Ectodermal cell (in vitro differentiated cells): ENCODE results near the gene HLF.
A peak's percentile ranks its signal among the peaks of the same experiment; 100 is the strongest.

Experiments
- H3K27ac ChIP-seq: 2 replicates; pipeline ENCODE4 v1.7.0; 2013; ENCODE audit warnings: mild to moderate bottlenecking, low read depth, low read length; ENCODE audit not compliant: insufficient read depth, poor library complexity, severe bottlenecking
- H3K27me3 ChIP-seq: 2 replicates; pipeline ENCODE4 v1.7.0; 2013; ENCODE audit warnings: mild to moderate bottlenecking, low read length; ENCODE audit not compliant: insufficient read depth, control insufficient read depth, poor library complexity, severe bottlenecking
- H3K36me3 ChIP-seq: one replicate; pipeline ENCODE4 v1.7.0; 2013; ENCODE audit warnings: low read length; ENCODE audit not compliant: control insufficient read depth, insufficient read depth
- H3K4me1 ChIP-seq: one replicate; pipeline ENCODE4 v1.7.0; 2013; ENCODE audit warnings: low read length; ENCODE audit not compliant: control insufficient read depth, insufficient read depth
- H3K4me3 ChIP-seq: 2 replicates; pipeline ENCODE4 v1.7.0; 2013; ENCODE audit warnings: low read depth, low read length, control low read depth; ENCODE audit not compliant: insufficient read depth
- H3K9me3 ChIP-seq: 2 replicates; pipeline ENCODE4 v1.7.0; 2013; ENCODE audit warnings: mild to moderate bottlenecking, low read length, moderate library complexity; ENCODE audit not compliant: control insufficient read depth
- WGBS, 2 experiments: methylation state at CpG; one replicate each; pipeline ENCODE4 v1.1.7; 2013; ENCODE audit warnings: missing lambda C conversion rate in 2 of 2; 5-methylcytosine and 5-hydroxymethylcytosine counted together

HLF gene

GRCh38 chr17:55266051-55266957 lies 1.5 kb downstream of the HLF start:
- WGBS, 2 experiments = 20% methylated on average over 25 of the region's 25 CpGs
- Histone ChIP-seq H3K9me3 (no peaks in the 10 kb centered on the region), H3K4me3 (peak overlapping the region; percentile 30), H3K4me1 (no peaks in the 10 kb centered on the region), H3K27me3 (peaks cover 77% of the 10 kb centered on the region), H3K27ac (no peak overlapping the region), H3K36me3 (no peaks in the 10 kb centered on the region)

- WGBS, 2 experiments = 90 to 92% methylated on average over 3 of the region's 3 CpGs
- no peaks in the 10 kb centered on the region for H3K36me3 ChIP-seq
- no peaks in the 10 kb centered on the region for H3K9me3 ChIP-seq
- H3K27ac ChIP-seq = no peak overlapping the region
- no peaks in the 10 kb centered on the region for H3K4me1 ChIP-seq
- no peak overlapping the region for H3K4me3 ChIP-seq
- H3K27me3 ChIP-seq = peaks cover 69% of the 10 kb centered on the region
Measured at GRCh38 chr17:55266958-55267688, 2.4 kb downstream of the HLF start.

GRCh38 chr17:55267777-55268648 lies 3.3 kb downstream of the HLF start:
- 92 to 93% methylated on average over 10 to 11 of the region's 11 CpGs for WGBS, 2 experiments
- H3K36me3 ChIP-seq = no peaks in the 10 kb centered on the region
- peaks cover 60% of the 10 kb centered on the region for H3K27me3 ChIP-seq
- H3K27ac ChIP-seq = no peak overlapping the region
- no peaks in the 10 kb centered on the region for H3K9me3 ChIP-seq
- no peak overlapping the region for H3K4me3 ChIP-seq
- no peaks in the 10 kb centered on the region for H3K4me1 ChIP-seq

- H3K27me3 ChIP-seq = peaks cover 52% of the 10 kb centered on the region
- no peaks in the 10 kb centered on the region for H3K9me3 ChIP-seq
- 87 to 93% methylated on average over 8 of the region's 8 CpGs for WGBS, 2 experiments
- no peaks in the 10 kb centered on the region for H3K4me1 ChIP-seq
- no peaks in the 10 kb centered on the region for H3K36me3 ChIP-seq
- no peak overlapping the region for H3K27ac ChIP-seq
- H3K4me3 ChIP-seq = no peak overlapping the region
Measured at GRCh38 chr17:55268649-55269480, 4.1 kb downstream of the HLF start.

- no peak overlapping the region for H3K4me3 ChIP-seq
- peaks cover 41% of the 10 kb centered on the region for H3K27me3 ChIP-seq
- no peak overlapping the region for H3K27ac ChIP-seq
- H3K4me1 ChIP-seq = no peaks in the 10 kb centered on the region
- no peaks in the 10 kb centered on the region for H3K9me3 ChIP-seq
- no peaks in the 10 kb centered on the region for H3K36me3 ChIP-seq
Measured at GRCh38 chr17:55269894-55270293, 5.1 kb downstream of the HLF start.

- no peaks in the 10 kb centered on the region for H3K9me3 ChIP-seq
- peaks cover 28% of the 10 kb centered on the region for H3K27me3 ChIP-seq
- no peaks in the 10 kb centered on the region for H3K36me3 ChIP-seq
- no peak overlapping the region for H3K4me3 ChIP-seq
- H3K4me1 ChIP-seq = no peaks in the 10 kb centered on the region
- H3K27ac ChIP-seq = no peak overlapping the region
- 87 to 100% methylated on average over 1 of the region's 1 CpG for WGBS, 2 experiments
Measured at GRCh38 chr17:55271223-55271571, 6.4 kb downstream of the HLF start.

- Histone ChIP-seq H3K36me3 (no peaks in the 10 kb centered on the region), H3K27ac (no peak overlapping the region), H3K4me1 (no peaks in the 10 kb centered on the region), H3K9me3 (no peaks in the 10 kb centered on the region), H3K4me3 (no peak overlapping the region), H3K27me3 (peaks cover 19% of the 10 kb centered on the region)
- 92 to 95% methylated on average over 8 of the region's 8 CpGs for WGBS, 2 experiments
Measured at GRCh38 chr17:55271958-55272710, 7.4 kb downstream of the HLF start.

- 91 to 94% methylated on average over 13 of the region's 13 CpGs for WGBS, 2 experiments
- Histone ChIP-seq H3K27me3 (peaks cover 11% of the 10 kb centered on the region), H3K36me3 (no peaks in the 10 kb centered on the region), H3K9me3 (no peaks in the 10 kb centered on the region), H3K27ac (no peak overlapping the region), H3K4me1 (no peaks in the 10 kb centered on the region), H3K4me3 (no peak overlapping the region)
Measured at GRCh38 chr17:55272711-55273578, 8.2 kb downstream of the HLF start.
